K562 (cell line): ENCODE data around the gene SMARCB1. TPM values are rescaled to one million over a fixed set of nuclear protein-coding genes. Genes with fewer than 3 reads are reported as not detected.

ENCODE experiments used
- ATAC-seq: fragments of 200-7000 bp; cut with Tn5 transposase; 3 replicates; pipeline ENCODE4 v1.9.1; 2020; ENCODE audit warnings: moderate library complexity
- BruUV-seq: library from RNA; stranded (reverse); fragments of 400-500 nt; replicated peaks from 2 replicates; lab custom pipeline; 2021; lab: Mats Ljungman, UMichigan
- CTCF ChIA-PET: fragments of 300-600 bp; formaldehyde crosslinking; extraction: SDS; loops from one replicate; lab custom pipeline; 2021; ENCODE audit warnings: low intra/inter-chr PET ratio; lab: Yijun Ruan, JAX
- POLR2A ChIA-PET: fragments of 300-600, 350-650 bp; sonication (Branson Sonifier 250); formaldehyde crosslinking; extraction: SDS; loops from one replicate; lab custom pipeline; 2021; ENCODE audit warnings: antibody characterized with exemption, inconsistent platforms; lab: Yijun Ruan, JAX
- DNase-seq, 4 experiments: peaks; one replicate each; pipeline versions ENCODE4 v3.0.0 to v3.0.0-alpha.2; 2011 to 2018; ENCODE audit warnings: low spot score in 3 of 4, mixed read lengths in 3 of 4; ENCODE audit errors: extremely low read depth in 1 of 4
- FAIRE-seq: peaks from 2 replicates; lab custom pipeline; 2011; peaks lifted over from hg19 to GRCh38; lab: Jason Lieb, UNC
- H2AFZ ChIP-seq: 2 replicates; pipeline ENCODE4 v1.6.0; 2011; ENCODE audit warnings: low read depth, low read length, control low read depth, inconsistent platforms
- H3K27ac ChIP-seq: fragments of 200-600 bp; 3 replicates; pipeline ENCODE4 v1.8.0; 2011; ENCODE audit warnings: low read depth, mild to moderate bottlenecking, control low read depth, inconsistent platforms, low read length, moderate library complexity, mixed read lengths; ENCODE audit errors: extremely low read depth
- H3K27me3 ChIP-seq, 2 experiments: fragments of 300-600 bp in 1 of 2; 2 replicates in 1 of 2; 3 replicates in 1 of 2; pipeline versions ENCODE4 v1.6.0 to v1.8.0; 2011; ENCODE audit warnings: inconsistent platforms in 2 of 2, low read length in 2 of 2, mild to moderate bottlenecking in 1 of 2, mixed read lengths in 1 of 2, moderate library complexity in 1 of 2; ENCODE audit not compliant: control insufficient read depth in 2 of 2, insufficient read depth in 2 of 2
- H3K36me3 ChIP-seq: fragments of 300-600 bp; 3 replicates; pipeline ENCODE4 v1.8.0; 2011; ENCODE audit warnings: mild to moderate bottlenecking, low read length, inconsistent platforms; ENCODE audit not compliant: control insufficient read depth, insufficient read depth
- H3K4me1 ChIP-seq, 2 experiments: fragments of 200-600 bp in 1 of 2; replicated peaks in 1 of 2; 2 replicates in 1 of 2; 3 replicates in 1 of 2; pipeline versions ENCODE4 v1.5.1 to v1.8.0; 2011; ENCODE audit warnings: inconsistent platforms in 2 of 2, low read length in 2 of 2, mild to moderate bottlenecking in 1 of 2, mixed read lengths in 1 of 2, moderate library complexity in 1 of 2; ENCODE audit not compliant: control insufficient read depth in 2 of 2, insufficient read depth in 2 of 2
- H3K4me2 ChIP-seq: 2 replicates; pipeline ENCODE4 v1.6.1; 2011; ENCODE audit warnings: low read length, control low read depth, inconsistent platforms, mixed read lengths; ENCODE audit not compliant: insufficient read depth
- H3K4me3 ChIP-seq: fragments of 200-600 bp; sonication (generic), shearing (Covaris generic); 2 replicates; pipeline ENCODE4 v1.5.1; 2016; ENCODE audit warnings: control low read depth, inconsistent platforms
- H3K79me2 ChIP-seq: fragments of 200-600 bp; 3 replicates; pipeline ENCODE4 v1.8.0; 2011; ENCODE audit warnings: low read length, inconsistent platforms; ENCODE audit not compliant: control insufficient read depth, insufficient read depth
- H3K9ac ChIP-seq, 2 experiments: 2 replicates each; pipeline versions ENCODE4 v1.6.0 to v1.6.1; 2011; ENCODE audit warnings: low read depth in 2 of 2, low read length in 2 of 2, control low read depth in 1 of 2, inconsistent platforms in 1 of 2, mild to moderate bottlenecking in 1 of 2, mixed read lengths in 1 of 2; ENCODE audit not compliant: insufficient read depth in 1 of 2
- H3K9me1 ChIP-seq: one replicate; pipeline ENCODE4 v1.6.0; 2011; ENCODE audit warnings: inconsistent platforms, mild to moderate bottlenecking, low read length, moderate library complexity; ENCODE audit not compliant: control insufficient read depth, insufficient read depth
- H3K9me3 ChIP-seq: replicated peaks from 2 replicates; pipeline ENCODE4 v1.5.1; 2011; ENCODE audit warnings: low read depth, low read length, inconsistent platforms; ENCODE audit not compliant: control insufficient read depth, insufficient read depth
- H4K20me1 ChIP-seq: replicated peaks from 2 replicates; pipeline ENCODE4 v1.6.1; 2011; ENCODE audit warnings: low read length, inconsistent platforms, mixed read lengths; ENCODE audit not compliant: control insufficient read depth, insufficient read depth
- ARID3A ChIP-seq: IDR thresholded peaks from 2 replicates; pipeline ENCODE4 v1.6.1; 2012; ENCODE audit warnings: low read depth, low read length, improper control_type of control experiment, borderline replicate concordance
- MTF1 ChIP-seq: fragments of 250-450 bp; sonication (Bioruptor Pico); IDR thresholded peaks from 2 replicates; pipeline ENCODE4 v1.9.0; 2021; ENCODE audit warnings: moderate library complexity, mild to moderate bottlenecking, inconsistent platforms, borderline replicate concordance
- MYBL2 ChIP-seq, 2 experiments: fragments of 450-650 bp in 1 of 2; sonication (generic) in 1 of 2; formaldehyde crosslinking in 1 of 2; IDR thresholded peaks; 2 replicates each; pipeline versions ENCODE4 v1.6.1 to v1.8.1; 2017 to 2022; ENCODE audit warnings: borderline replicate concordance in 1 of 2, inconsistent platforms in 1 of 2, low read depth in 1 of 2, mild to moderate bottlenecking in 1 of 2, missing genetic modification reagents in 1 of 2, moderate library complexity in 1 of 2
- ZNF512 ChIP-seq: IDR thresholded peaks from 2 replicates; pipeline ENCODE4 v1.6.1; 2016; ENCODE audit warnings: missing genetic modification characterization, missing compliant biosample characterization
- WGBS: fragments of 100-300 bp; shearing (Covaris generic); methylation state at CpG from one replicate; pipeline ENCODE4 v1.1.6; 2016; ENCODE audit warnings: low coverage, mixed read lengths; ENCODE audit not compliant: insufficient coverage; ENCODE audit errors: missing lambda C conversion rate; 5-methylcytosine and 5-hydroxymethylcytosine counted together
- in situ Hi-C: fragments of 300-500 bp; cut with MboI; formaldehyde crosslinking; loops from 4 replicates; pipeline ENCODE4 v1.15.0; 2018; ENCODE audit warnings: inconsistent platforms, mixed read lengths
- intact Hi-C: fragments of 100-400 bp; cut with micrococcal nuclease; formaldehyde crosslinking; loops from 2 replicates; pipeline ENCODE4 v1.14.2; 2022
- polyA plus RNA-seq, 8 experiments: library from polyadenylated mRNA; depleted of rRNA in 4 of 8; stranded (reverse) in 5 of 8; unstranded in 3 of 8; fragments of >200 nt; fragmentation: Nextera tagmentation in 2 of 8; fragmentation: Illumina TruSeq in 1 of 8; extraction: Ambion mirVana in 2 of 8; extraction: Trizol in 1 of 8; gene quantifications; 2 replicates each; pipeline versions ENCODE4 v1.2.1 to v1.2.3, GENCODE V29; 2011 to 2014; ENCODE audit warnings: inconsistent platforms in 1 of 8, missing spikeins in 1 of 8
- total RNA-seq, 7 experiments: library from RNA; depleted of rRNA in 6 of 7; stranded (reverse); fragments of >200 nt in 6 of 7; fragmentation: Illumina TruSeq in 2 of 7; extraction: Trizol in 2 of 7; gene quantifications; 2 replicates each; pipeline versions ENCODE4 v1.2.1 to v1.2.3, GENCODE V29; 2011 to 2021; ENCODE audit warnings: low replicate concordance in 1 of 7

SMARCB1 gene
- total and polyA plus RNA-seq, 9 of the 15 experiments (the other 6 are each of a cell fraction or from before 2014, with no cell fraction given) = 1.2 to 113 (median 65.4) TPM

- Histone ChIP-seq H3K9ac (no peak overlapping the region; a peak in 1 of 4 replicates), H3K4me1 (peaks cover 0 to 22% of the 10 kb centered on the region in 2 experiments; a peak in 2 of 5 replicates), H3K9me3 (no peaks in the 10 kb centered on the region), H3K9me1 (no peaks in the 10 kb centered on the region), H3K36me3 (no peaks in the 10 kb centered on the region), H3K27ac (no peak overlapping the region), H4K20me1 (no peaks in the 10 kb centered on the region), H3K4me2 (no peak overlapping the region), H2AFZ (no peak overlapping the region), H3K27me3 (no peaks in the 10 kb centered on the region), H3K79me2 (no peaks in the 10 kb centered on the region), H3K4me3 (no peak overlapping the region)
- 25% methylated on average over 3 of the region's 16 CpGs for WGBS
- DNase-seq (no peak), ATAC-seq (no peak), FAIRE-seq (no peak)
- intact Hi-C loops = no loop called here
- in situ Hi-C loops = no loop called here
- ChIA-PET POLR2A (interaction anchor here (1.1 kb wide), 1 partner anchor 588 kb away, joined by 4 read pairs; no protein-coding TSS in a partner anchor), CTCF (no interaction called here)
- TF ChIP-seq ARID3A (no peak), ZNF512 (tag) (no peak), MTF1 (CRISPR knock-in tag) (no peak), MYBL2 (IDR thresholded peaks at IDR 0.05; ENCODE audit: low read depth) (no peak), MYBL2 (CRISPR knock-in tag; IDR thresholded peaks at IDR 0.05; ENCODE audit: borderline replicate concordance) (no peak)
- no TSS peak for BruUV-seq
Observed at GRCh38 chr22:23779083-23779482, 7.7 kb upstream of the SMARCB1 start.
